GM20000 (cell line): ENCODE results near the gene HOXC12.

Experiments
- DNase-seq: peaks from one replicate; pipeline ENCODE4 v3.0.0; 2012; ENCODE audit warnings: low spot score
- TF ChIP-seq, protein P1 (sequence below): IDR thresholded peaks from 2 replicates; pipeline ENCODE4 v1.5.1; 2012; ENCODE audit warnings: mild to moderate bottlenecking, control low read depth; ENCODE audit errors: extremely low read depth, missing control alignments

HOXC12 gene

DNA sequence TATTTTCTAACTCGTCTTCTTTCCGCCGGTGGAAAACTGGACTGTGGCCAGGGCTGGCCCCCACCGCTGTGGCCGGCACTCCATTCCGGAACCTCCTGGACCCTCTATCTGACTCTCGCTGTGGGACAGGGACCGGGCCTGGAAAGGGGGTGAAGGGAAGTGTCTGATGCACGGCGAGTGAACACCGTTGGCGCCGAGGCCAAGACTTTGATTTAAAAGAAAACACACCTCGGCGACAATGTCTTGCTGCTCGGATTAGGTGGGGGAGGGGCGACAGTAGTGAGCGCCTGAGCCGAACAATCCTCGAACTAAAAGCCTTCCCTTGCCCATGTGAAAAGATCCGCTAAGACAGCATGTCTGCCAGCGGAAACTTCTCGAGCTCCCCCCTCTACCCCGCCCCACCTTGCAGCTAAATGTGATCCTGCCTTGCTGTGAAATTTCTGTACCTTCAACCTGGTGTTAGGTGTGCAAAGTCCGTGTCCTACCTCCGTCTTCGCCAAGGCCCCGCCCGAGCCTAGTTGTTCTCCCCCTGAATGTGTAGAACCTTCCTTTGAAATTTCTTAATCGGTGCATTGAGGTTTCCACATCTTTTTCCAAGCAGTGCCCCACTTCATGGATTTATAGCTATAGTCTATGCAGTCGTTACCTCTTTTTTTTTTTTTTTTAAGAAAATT is 20.9 kb downstream of the HOXC12 start:
- no peak for DNase-seq
- TF ChIP-seq, protein P1, sequence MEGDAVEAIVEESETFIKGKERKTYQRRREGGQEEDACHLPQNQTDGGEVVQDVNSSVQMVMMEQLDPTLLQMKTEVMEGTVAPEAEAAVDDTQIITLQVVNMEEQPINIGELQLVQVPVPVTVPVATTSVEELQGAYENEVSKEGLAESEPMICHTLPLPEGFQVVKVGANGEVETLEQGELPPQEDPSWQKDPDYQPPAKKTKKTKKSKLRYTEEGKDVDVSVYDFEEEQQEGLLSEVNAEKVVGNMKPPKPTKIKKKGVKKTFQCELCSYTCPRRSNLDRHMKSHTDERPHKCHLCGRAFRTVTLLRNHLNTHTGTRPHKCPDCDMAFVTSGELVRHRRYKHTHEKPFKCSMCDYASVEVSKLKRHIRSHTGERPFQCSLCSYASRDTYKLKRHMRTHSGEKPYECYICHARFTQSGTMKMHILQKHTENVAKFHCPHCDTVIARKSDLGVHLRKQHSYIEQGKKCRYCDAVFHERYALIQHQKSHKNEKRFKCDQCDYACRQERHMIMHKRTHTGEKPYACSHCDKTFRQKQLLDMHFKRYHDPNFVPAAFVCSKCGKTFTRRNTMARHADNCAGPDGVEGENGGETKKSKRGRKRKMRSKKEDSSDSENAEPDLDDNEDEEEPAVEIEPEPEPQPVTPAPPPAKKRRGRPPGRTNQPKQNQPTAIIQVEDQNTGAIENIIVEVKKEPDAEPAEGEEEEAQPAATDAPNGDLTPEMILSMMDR: no peak

DNA sequence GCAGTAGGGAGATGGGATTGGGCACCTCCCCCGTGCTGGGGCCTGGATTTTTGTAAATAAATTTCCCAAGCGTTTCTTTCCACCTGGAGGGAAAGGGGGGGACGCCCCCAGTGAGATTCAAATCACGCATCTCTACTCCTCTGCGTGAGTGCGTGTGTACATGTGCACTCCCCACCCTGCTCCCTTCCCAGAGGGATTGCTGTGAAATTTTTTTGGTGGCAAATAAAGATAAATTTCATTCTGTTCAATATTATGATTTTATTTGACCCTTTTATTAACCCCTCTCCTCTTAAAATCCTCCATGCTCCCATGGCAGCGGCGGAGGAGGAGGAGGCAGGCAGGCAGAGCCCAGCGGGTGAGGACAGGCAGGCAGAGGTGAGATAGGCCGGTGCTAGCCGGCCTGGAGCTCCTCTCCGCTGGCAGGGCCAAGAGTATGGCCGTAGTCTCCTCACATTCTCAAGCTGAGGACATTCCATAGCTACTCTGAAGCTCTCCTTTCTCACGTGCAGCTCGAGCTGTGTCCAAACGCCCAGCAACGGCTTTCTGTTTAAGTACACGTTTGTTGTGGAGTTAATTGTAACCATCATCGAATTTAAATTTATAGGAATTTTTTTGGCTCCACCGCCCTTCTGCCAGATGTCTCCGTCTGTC is 21.6 kb downstream of the HOXC12 start:
- TF ChIP-seq, protein P1: no peak
- DNase-seq: no peak

DNA sequence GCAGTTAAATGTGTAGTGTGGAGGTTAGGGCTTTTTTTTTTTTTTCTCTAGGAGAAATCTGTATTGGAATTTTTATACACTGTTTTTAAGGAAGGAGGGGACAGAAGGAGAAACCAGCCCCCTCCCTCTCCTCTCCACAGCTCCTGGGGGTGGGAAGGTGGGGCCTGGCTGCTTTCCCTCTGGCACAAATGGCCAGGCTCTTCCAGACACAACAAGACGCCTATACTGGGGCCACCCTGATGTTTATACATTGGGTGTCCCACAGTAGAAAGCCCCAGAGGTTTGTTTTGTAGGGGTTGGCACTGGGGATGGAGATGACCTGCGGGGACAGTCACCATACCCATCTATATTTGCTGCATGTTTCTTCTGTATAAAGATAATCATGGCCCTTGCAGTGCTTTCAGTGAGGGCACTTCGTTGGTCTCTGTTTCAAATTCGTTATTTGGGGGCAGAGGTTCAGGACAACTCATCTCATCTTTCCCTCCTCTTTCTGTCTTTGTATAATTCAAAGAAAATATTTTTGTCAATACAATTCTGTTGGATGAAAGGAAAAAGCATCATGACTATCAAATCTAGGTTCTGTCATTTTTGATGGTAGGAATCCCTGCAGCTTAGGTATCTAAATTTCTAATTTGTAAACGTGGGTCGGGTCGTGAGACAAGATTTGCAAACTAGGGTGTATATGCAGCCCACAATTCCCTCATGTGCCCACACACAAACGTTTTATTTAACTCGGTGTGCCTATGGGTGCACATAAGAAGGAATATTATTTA is 22.3 kb downstream of the HOXC12 start:
- DNase-seq: no peak
- TF ChIP-seq, protein P1: no peak

DNA sequence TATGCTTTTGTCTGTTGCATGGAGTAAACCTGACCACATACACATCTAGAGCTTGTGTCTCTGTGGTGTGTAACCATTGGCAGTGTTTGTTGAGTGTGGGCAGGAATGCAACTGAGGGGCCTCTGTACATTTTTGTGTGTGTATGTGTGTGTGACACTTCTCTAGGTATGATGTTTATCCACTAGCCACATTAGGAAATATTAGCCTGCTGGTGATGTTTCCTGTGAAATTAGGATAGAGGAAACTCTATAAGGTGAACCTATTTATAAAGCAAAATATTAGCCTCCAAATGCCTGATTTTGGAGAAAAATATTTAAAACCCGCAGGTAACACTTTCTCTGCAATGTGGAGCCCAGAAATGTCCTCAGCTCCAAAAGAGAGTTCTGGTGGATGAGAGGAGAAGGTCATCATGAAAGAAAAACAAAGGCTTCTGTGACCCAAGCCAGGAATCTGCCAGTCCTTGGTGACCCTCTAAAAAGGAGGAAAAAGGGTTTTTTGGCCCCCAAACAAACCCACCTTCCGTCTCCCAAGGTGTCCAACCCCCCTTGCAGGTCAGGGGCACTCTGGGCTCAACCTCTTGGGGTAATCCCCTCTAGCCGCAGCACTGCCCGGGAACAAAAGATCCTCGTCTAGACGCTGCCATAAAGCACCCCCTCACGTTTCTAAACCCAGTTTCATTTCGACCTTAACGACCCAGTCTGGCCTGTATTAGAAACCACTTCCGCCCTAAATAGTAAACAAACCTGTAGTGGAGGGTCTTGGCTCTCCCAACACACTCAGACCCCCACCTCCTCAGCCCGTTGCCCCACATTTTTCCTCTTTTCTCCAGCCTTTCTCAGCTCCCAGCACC is 23.1 kb downstream of the HOXC12 start:
- TF ChIP-seq, protein P1: no peak
- no peak for DNase-seq

DNA sequence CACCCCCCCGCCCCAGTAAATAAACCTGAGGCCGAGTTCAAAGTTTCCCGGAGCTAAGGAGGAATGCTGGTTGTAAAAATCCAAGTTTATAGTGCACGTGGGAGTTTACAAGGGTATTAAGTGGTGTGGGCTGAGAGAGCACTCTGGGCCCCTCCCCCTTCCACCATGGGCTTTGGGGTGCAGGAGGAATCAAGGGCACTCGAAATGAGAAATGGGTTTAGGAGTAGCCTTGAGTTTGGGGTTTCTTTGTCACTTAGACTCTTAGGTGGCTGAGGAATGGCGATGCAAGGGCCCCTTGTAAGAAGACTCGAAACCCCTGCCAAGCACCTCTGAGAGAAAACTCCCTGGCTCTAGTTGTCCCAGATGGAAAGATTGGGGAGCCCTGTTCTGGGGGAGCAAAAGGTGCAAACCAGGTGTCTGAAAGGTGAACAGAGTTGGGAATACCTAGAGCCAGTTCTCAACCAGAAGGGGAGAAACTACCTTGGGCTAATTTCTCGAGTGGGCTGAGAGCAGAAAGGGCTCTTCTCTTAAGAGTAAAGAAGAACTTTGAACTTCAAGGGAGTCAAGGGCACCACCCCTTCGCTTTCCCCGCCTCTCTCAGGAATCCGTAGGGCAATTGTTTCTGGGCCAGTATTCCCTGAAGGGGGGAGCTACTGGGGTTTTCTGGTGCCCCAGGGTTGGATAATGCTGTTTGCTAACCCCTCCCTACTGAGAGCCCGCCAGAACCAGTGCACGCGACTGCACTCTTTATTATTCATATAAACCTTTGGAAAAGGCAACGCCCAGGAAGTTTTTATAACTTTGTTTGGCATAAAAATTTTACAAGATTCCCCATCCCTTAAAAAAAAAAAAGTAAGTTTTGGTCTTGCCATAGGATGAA is 24.0 kb downstream of the HOXC12 start:
- DNase-seq: no peak
- TF ChIP-seq, protein P1: no peak

DNA sequence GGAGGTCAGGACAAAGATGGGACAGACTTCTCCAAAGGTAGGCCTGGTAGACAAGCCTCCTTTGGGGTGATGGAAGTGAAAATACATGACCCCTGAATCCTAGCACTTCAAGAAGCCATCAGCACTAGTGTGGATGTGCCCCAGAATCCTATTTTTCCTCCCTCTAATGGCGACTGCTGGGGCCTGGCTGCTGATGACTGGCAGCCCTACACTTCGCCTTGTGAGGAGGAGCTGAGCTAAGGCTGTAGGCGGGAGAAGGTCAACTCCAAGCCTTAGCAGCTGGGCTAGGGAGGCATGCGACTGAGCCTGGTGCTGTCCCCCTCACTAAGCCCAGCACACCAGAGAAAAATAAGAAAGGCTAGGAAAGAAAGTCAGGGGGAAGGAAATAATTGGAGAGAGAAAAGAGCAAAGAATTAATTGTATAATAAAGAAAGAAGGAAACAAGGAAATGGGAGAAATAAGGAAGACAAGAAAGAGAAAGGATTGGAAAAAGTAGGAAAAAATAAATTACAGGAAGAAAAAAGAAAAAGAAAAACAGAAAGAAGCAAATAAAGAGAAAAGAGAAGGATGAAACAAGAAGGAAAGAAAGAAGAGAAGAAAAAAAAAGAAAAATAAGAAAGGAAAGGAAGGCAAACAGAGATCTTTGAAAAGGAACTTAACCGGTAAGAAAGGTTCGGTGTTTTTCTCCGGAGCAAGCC is 25.6 kb downstream of the HOXC12 start:
- TF ChIP-seq, protein P1: no peak
- DNase-seq: no peak
